HG03469 (cell line): ENCODE results near the gene UBE2B.
"Not testable (repeated sequence)": the region's sequence is repeated elsewhere in the genome, so short reads cannot be mapped to it uniquely, and the experiment has no call there.

Experiments
- ATAC-seq: cut with Tn5 transposase; IDR thresholded peaks from one replicate; pipeline ENCODE4 v1.9.1; 2021; ENCODE audit warnings: mild to moderate bottlenecking, moderate library complexity, moderate number of reproducible peaks; ENCODE audit not compliant: unreplicated experiment

Gene UBE2B

GRCh38 chr5:134370871-134371833 is at the start of gene UBE2B:
Gene UBE2B (plus strand): TSS chr5:134371569. CDS start chr5:134371596, 27 bp downstream.
- peak; percentile 47 for ATAC-seq

- ATAC-seq: no peak
Observed at GRCh38 chr5:134327327-134327726, 44.0 kb upstream of the UBE2B start.

- ATAC-seq: no peak
Observed at GRCh38 chr5:134328619-134329018, 42.8 kb upstream of the UBE2B start.

GRCh38 chr5:134336833-134337232 is 34.5 kb upstream of the UBE2B start:
- ATAC-seq: not testable (repeated sequence)

- ATAC-seq: not testable (repeated sequence)
Observed at GRCh38 chr5:134343500-134343899, 27.9 kb upstream of the UBE2B start.

GRCh38 chr5:134345476-134345875 is 25.9 kb upstream of the UBE2B start:
- not testable (repeated sequence) for ATAC-seq

GRCh38 chr5:134345996-134346395 is 25.4 kb upstream of the UBE2B start:
- no peak for ATAC-seq

- ATAC-seq: no peak
Observed at GRCh38 chr5:134349463-134349862, 21.9 kb upstream of the UBE2B start.

- no peak for ATAC-seq
Observed at GRCh38 chr5:134355681-134356080, 15.7 kb upstream of the UBE2B start.

GRCh38 chr5:134365604-134366003 is 5.8 kb upstream of the UBE2B start:
- no peak for ATAC-seq

GRCh38 chr5:134370311-134370870 is 978 bp upstream of the UBE2B start:
- ATAC-seq: peak; percentile 6

- ATAC-seq: no peak
Observed at GRCh38 chr5:134371834-134372340, 518 bp downstream of the UBE2B start.

GRCh38 chr5:134373633-134374032 is 2.3 kb downstream of the UBE2B start:
- not testable (repeated sequence) for ATAC-seq

- ATAC-seq: no peak
Observed at GRCh38 chr5:134374232-134374631, 2.9 kb downstream of the UBE2B start.

GRCh38 chr5:134380346-134380745 is 9.0 kb downstream of the UBE2B start:
- ATAC-seq: no peak

- not testable (repeated sequence) for ATAC-seq
Observed at GRCh38 chr5:134382204-134382603, 10.8 kb downstream of the UBE2B start.

- no peak for ATAC-seq
Observed at GRCh38 chr5:134383980-134384697, 12.8 kb downstream of the UBE2B start.

GRCh38 chr5:134387443-134387842 is 16.1 kb downstream of the UBE2B start:
- ATAC-seq: no peak

- ATAC-seq: no peak
Observed at GRCh38 chr5:134392301-134392700, 20.9 kb downstream of the UBE2B start.

- no peak for ATAC-seq
Observed at GRCh38 chr5:134394932-134395331, 23.6 kb downstream of the UBE2B start.

- no peak for ATAC-seq
Observed at GRCh38 chr5:134396274-134396673, 24.9 kb downstream of the UBE2B start.
